HepG2 (cell line): ENCODE measurements around the gene SMOC1. TPM values are rescaled to one million over a fixed set of nuclear protein-coding genes. Genes with fewer than 3 reads are reported as not detected.

Experiments used
- CREB3 ChIP-seq: sonication (generic); formaldehyde crosslinking; IDR thresholded peaks from 2 replicates; pipeline ENCODE4 v1.5.0; 2020; ENCODE audit warnings: missing genetic modification reagents
- GATAD2A ChIP-seq: IDR thresholded peaks from 2 replicates; pipeline ENCODE4 v1.6.1; 2016
- HOXA9 ChIP-seq: sonication (generic); formaldehyde crosslinking; IDR thresholded peaks from 2 replicates; pipeline ENCODE4 v1.8.1; 2022; ENCODE audit warnings: missing genetic modification reagents, mild to moderate bottlenecking, moderate library complexity, borderline replicate concordance
- KMT2A ChIP-seq: sonication (generic); formaldehyde crosslinking; IDR thresholded peaks from 2 replicates; pipeline ENCODE4 v1.4.0; 2020; ENCODE audit warnings: missing genetic modification reagents
- MBNL3 ChIP-seq: fragments of 250-450 bp; sonication (Bioruptor Pico); conservative IDR thresholded peaks from 2 replicates; pipeline ENCODE4 v1.8.0; 2022; ENCODE audit warnings: mild to moderate bottlenecking, inconsistent platforms
- MLXIP ChIP-seq: sonication (generic); formaldehyde crosslinking; IDR thresholded peaks from 2 replicates; pipeline ENCODE4 v1.9.0; 2021; ENCODE audit warnings: missing genetic modification reagents, borderline replicate concordance
- MTA3 ChIP-seq: sonication (generic); formaldehyde crosslinking; IDR thresholded peaks from 2 replicates; pipeline ENCODE4 v1.4.0; 2020; ENCODE audit warnings: missing genetic modification reagents
- NCOA2 ChIP-seq: sonication (generic); formaldehyde crosslinking; IDR thresholded peaks from 2 replicates; pipeline ENCODE4 v1.8.0; 2022; ENCODE audit warnings: inconsistent platforms
- NR0B2 ChIP-seq: sonication (generic); formaldehyde crosslinking; IDR thresholded peaks from 2 replicates; pipeline ENCODE4 v1.4.0; 2020; ENCODE audit warnings: mild to moderate bottlenecking, missing genetic modification reagents
- NR2C2 ChIP-seq: sonication (generic); formaldehyde crosslinking; IDR thresholded peaks from 2 replicates; pipeline ENCODE4 v1.4.0; 2020; ENCODE audit warnings: missing genetic modification reagents, mild to moderate bottlenecking, moderate library complexity, borderline replicate concordance
- PAF1 ChIP-seq: IDR thresholded peaks from 2 replicates; pipeline ENCODE4 v1.6.1; 2016; ENCODE audit warnings: missing genetic modification reagents, missing compliant biosample characterization
- PLRG1 ChIP-seq: fragments of 450-650 bp; conservative IDR thresholded peaks from 2 replicates; pipeline ENCODE4 v1.6.1; 2016
- SETDB1 ChIP-seq: sonication (generic); formaldehyde crosslinking; IDR thresholded peaks from 2 replicates; pipeline ENCODE4 v1.5.1; 2020; ENCODE audit warnings: missing genetic modification reagents, mild to moderate bottlenecking, borderline replicate concordance
- ZBTB7A ChIP-seq: sonication (generic); formaldehyde crosslinking; IDR thresholded peaks from 2 replicates; pipeline ENCODE4 v1.8.0; 2022; ENCODE audit warnings: mild to moderate bottlenecking, missing genetic modification reagents
- ZBTB7B ChIP-seq: sonication (generic); formaldehyde crosslinking; IDR thresholded peaks from 2 replicates; pipeline ENCODE4 v1.4.0; 2020; ENCODE audit warnings: missing genetic modification reagents
- ZBTB8A ChIP-seq: sonication (generic); formaldehyde crosslinking; IDR thresholded peaks from 2 replicates; pipeline ENCODE4 v1.4.0; 2020; ENCODE audit warnings: mild to moderate bottlenecking, low read depth, missing genetic modification reagents, borderline replicate concordance
- ZKSCAN5 ChIP-seq: sonication (generic); formaldehyde crosslinking; IDR thresholded peaks from 2 replicates; pipeline ENCODE4 v1.5.1; 2020; ENCODE audit warnings: mild to moderate bottlenecking, missing genetic modification reagents
- ZNF124 ChIP-seq: sonication (generic); formaldehyde crosslinking; IDR thresholded peaks from 2 replicates; pipeline ENCODE4 v1.4.0; 2020; ENCODE audit warnings: missing genetic modification reagents
- ZNF235 ChIP-seq: sonication (generic); formaldehyde crosslinking; IDR thresholded peaks from 2 replicates; pipeline ENCODE4 v1.8.1; 2023; ENCODE audit warnings: mild to moderate bottlenecking, missing genetic modification reagents, borderline replicate concordance
- ZNF24 ChIP-seq: fragments of 450-650 bp; IDR thresholded peaks from 2 replicates; pipeline ENCODE4 v1.6.1; 2017; ENCODE audit warnings: antibody characterized with exemption, mild to moderate bottlenecking
- ZNF510 ChIP-seq: sonication (generic); formaldehyde crosslinking; IDR thresholded peaks from 2 replicates; pipeline ENCODE4 v1.4.0; 2020; ENCODE audit warnings: low read depth, mild to moderate bottlenecking, missing genetic modification reagents
- ZNF563 ChIP-seq: sonication (generic); formaldehyde crosslinking; IDR thresholded peaks from 2 replicates; pipeline ENCODE4 v1.8.0; 2022; ENCODE audit warnings: mild to moderate bottlenecking, moderate library complexity, missing genetic modification reagents
- ZNF713 ChIP-seq: sonication (generic); formaldehyde crosslinking; IDR thresholded peaks from 2 replicates; pipeline ENCODE4 v1.4.0; 2020; ENCODE audit warnings: mild to moderate bottlenecking, missing genetic modification reagents
- ZSCAN20 ChIP-seq: sonication (generic); formaldehyde crosslinking; IDR thresholded peaks from 2 replicates; pipeline ENCODE4 v1.4.0; 2020; ENCODE audit warnings: missing genetic modification reagents, mild to moderate bottlenecking, borderline replicate concordance
- polyA plus RNA-seq, 8 experiments: library from polyadenylated mRNA; depleted of rRNA in 3 of 8; stranded (reverse) in 7 of 8; unstranded in 1 of 8; fragments of >200 nt; fragmentation: Illumina TruSeq in 4 of 8; extraction: Trizol in 4 of 8; gene quantifications; 2 replicates each; pipeline versions ENCODE4 v1.2.1 to v1.2.3, GENCODE V29; 2011 to 2016; ENCODE audit warnings: low read depth in 4 of 8, missing spikeins in 1 of 8, mixed read lengths in 1 of 8; ENCODE audit not compliant: insufficient read depth in 1 of 8
- total RNA-seq, 5 experiments: library from RNA; depleted of rRNA; stranded (reverse); fragments of >200 nt; fragmentation: Illumina TruSeq; extraction: Trizol; gene quantifications; 2 replicates each; pipeline ENCODE4 v1.2.3, GENCODE V29; 2016; ENCODE audit warnings: low read depth in 1 of 5
- TF ChIP-seq, protein P1 (sequence below): sonication (generic); formaldehyde crosslinking; IDR thresholded peaks from 2 replicates; pipeline ENCODE4 v1.8.0; 2022; ENCODE audit warnings: missing genetic modification reagents, low read depth, mild to moderate bottlenecking, borderline replicate concordance

Gene SMOC1
- total and polyA plus RNA-seq, 2 of the 13 experiments (the other 11 are each of a cell fraction or from before 2014, with no cell fraction given), result 17.8 to 35.6 TPM

DNA sequence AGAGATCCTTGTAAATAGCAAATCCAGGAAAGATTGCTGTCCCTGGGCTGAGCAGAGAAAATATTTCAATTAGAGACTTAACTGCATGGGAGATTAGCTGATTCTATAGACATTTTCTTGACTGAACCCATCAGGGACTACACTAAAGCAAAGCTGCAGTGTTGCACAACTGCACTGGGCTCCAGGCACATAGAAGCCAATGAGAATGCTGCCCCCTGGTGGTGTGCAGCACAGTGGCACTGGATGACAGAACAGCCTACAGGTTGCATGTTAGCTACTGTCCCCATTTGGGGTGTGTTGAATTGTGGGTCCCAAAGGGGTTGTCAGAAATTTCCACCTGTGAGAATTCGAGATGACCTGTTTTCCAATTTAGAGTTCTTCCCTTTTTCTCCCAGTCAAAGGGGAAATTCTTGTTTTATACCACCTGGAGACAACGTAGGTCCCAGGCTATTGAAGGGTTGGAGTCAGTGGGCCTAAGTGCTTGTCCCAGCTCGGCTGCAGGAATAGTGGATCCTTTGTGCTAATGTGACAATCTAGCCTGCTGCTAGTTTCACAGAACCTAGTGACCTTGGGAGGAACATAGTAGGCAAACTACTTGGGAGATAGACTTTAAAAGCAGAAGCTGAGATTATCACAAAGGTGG is 194.8 kb downstream of the SMOC1 start (continued):
- TF ChIP-seq CREB3 (CRISPR knock-in tag), result no peak
- no peak for TF ChIP-seq ZKSCAN5
- no peak for TF ChIP-seq NR2C2 (CRISPR knock-in tag)
- no peak for TF ChIP-seq ZBTB7A (CRISPR knock-in tag)
- TF ChIP-seq ZNF510 (CRISPR knock-in tag), result no peak
- TF ChIP-seq MBNL3 (CRISPR knock-in tag), result no peak
- no peak for TF ChIP-seq SETDB1 (CRISPR knock-in tag)
- TF ChIP-seq GATAD2A (CRISPR knock-in tag), result peak; percentile 82
- TF ChIP-seq ZNF24, result no peak
- no peak for TF ChIP-seq ZNF713 (CRISPR knock-in tag)
- no peak for TF ChIP-seq MTA3 (CRISPR knock-in tag)
- no peak for TF ChIP-seq ZSCAN20 (CRISPR knock-in tag)
- TF ChIP-seq HOXA9 (CRISPR knock-in tag), result no peak
- no peak for TF ChIP-seq PLRG1
- peak; percentile 29; the same call in 1 of the 2 replicates for TF ChIP-seq NCOA2
- TF ChIP-seq ZBTB8A (CRISPR knock-in tag), result no peak
- no peak for TF ChIP-seq ZNF563 (CRISPR knock-in tag)
- peak; percentile 62; the same call in 1 of the 2 replicates for TF ChIP-seq ZBTB7B
- no peak for TF ChIP-seq ZNF235 (CRISPR knock-in tag)
- no peak for TF ChIP-seq NR0B2 (CRISPR knock-in tag)
- no peak for TF ChIP-seq KMT2A (CRISPR knock-in tag)
- TF ChIP-seq, protein P1, sequence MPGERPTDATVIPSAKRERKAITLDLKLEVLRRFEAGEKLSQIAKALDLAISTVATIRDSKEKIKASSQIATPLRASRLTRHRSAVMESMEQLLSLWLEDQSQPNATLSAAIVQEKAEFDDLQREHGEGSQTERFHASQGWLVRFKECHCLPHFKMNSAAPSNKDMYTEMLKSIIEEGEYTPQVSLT (CRISPR knock-in tag), result no peak
- TF ChIP-seq MLXIP (CRISPR knock-in tag), result no peak
- TF ChIP-seq PAF1 (CRISPR knock-in tag), result no peak
- TF ChIP-seq ZNF124 (CRISPR knock-in tag), result peak; percentile 74; the same call in 1 of the 2 replicates
